ENCODE data around the gene PLA2G2A.

Gene PLA2G2A

GRCh38 chr1:19926296-19927129 is 52.9 kb downstream of the PLA2G2A start:
- DNase-seq = no peak

Measured in hematopoietic multipotent progenitor cell treated with erythropoietin and hydrocortisone succinate and interleukin-3 and kit ligand, for 8 days (in vitro differentiated cells).